ENCODE results near the gene SIK2.

SIK2 gene

GRCh38 chr11:111734954-111735261, 132.7 kb downstream of the SIK2 start:
- Histone ChIP-seq H3K36me3 (ENCODE audit: insufficient read depth, low read length) (no peaks in the 10 kb centered on the region), H3K9me3 (ENCODE audit: control insufficient read depth, insufficient read depth, low read length) (no peaks in the 10 kb centered on the region), H3K9ac (ENCODE audit: low read depth, low read length) (no peak overlapping the region), H3K4me1 (ENCODE audit: insufficient read depth, low read length) (peaks cover 29% of the 10 kb centered on the region; the same call in 1 of the 2 replicates)

- Histone ChIP-seq H3K36me3 (ENCODE audit: insufficient read depth, low read length) (no peaks in the 10 kb centered on the region), H3K4me1 (ENCODE audit: insufficient read depth, low read length) (peaks cover 29% of the 10 kb centered on the region; the same call in 1 of the 2 replicates), H3K9ac (ENCODE audit: low read depth, low read length) (no peak overlapping the region), H3K9me3 (ENCODE audit: control insufficient read depth, insufficient read depth, low read length) (no peaks in the 10 kb centered on the region)
These were observed 133.2 kb downstream of the SIK2 start for GRCh38 chr11:111735262-111736116.

GRCh38 chr11:111736181-111736590, 133.9 kb downstream of the SIK2 start:
- Histone ChIP-seq H3K4me1 (ENCODE audit: insufficient read depth, low read length) (peaks cover 29% of the 10 kb centered on the region; the same call in 1 of the 2 replicates), H3K36me3 (ENCODE audit: insufficient read depth, low read length) (peaks cover 5% of the 10 kb centered on the region; the same call in 1 of the 2 replicates), H3K9ac (ENCODE audit: low read depth, low read length) (no peak overlapping the region), H3K9me3 (ENCODE audit: control insufficient read depth, insufficient read depth, low read length) (no peaks in the 10 kb centered on the region)

DNA sequence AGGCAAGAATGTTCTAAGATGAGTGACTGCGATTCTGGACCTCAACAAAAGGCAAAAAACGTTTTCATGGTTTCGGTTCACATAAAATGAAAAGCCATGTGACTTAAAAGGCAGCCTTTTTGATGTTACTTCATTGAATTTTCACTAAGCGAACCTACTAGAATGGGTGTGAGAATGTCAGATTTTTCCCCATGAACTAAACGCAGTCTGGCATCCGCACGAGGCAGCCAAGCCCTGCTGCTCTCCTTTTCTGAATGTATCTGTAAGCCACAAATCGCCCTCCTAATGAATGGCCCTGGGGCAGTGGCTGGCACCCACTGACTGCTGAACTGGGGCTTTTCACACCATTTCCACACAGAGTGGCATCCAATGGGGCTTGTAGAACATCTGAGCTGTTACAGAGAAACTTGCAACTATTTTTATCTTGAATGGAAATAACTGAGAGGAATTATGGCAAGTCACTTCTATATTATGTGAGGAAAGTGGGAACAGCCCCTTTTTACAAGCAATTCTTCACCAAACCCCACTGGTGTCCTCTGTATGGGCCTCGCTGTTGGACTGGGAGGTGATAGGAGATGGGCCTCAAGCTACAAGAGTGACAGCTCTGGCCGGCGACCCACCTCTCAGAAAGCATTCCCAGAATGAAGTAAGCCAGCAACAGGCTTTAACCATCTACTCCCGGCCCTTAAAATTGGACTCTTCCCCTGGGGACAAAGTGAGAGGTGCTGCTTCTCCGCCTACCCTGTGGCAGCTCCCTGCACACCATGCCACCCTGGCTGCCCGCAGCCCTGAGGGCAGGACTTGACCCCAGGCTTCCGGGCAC, 134.6 kb downstream of the SIK2 start:
- peaks cover 12% of the 10 kb centered on the region for H3K36me3 ChIP-seq (ENCODE audit: insufficient read depth, low read length)
- H3K4me1 ChIP-seq (ENCODE audit: insufficient read depth, low read length): peaks cover 29% of the 10 kb centered on the region; the same call in 1 of the 2 replicates
- no peak overlapping the region for H3K9ac ChIP-seq (ENCODE audit: low read depth, low read length)
- no peaks in the 10 kb centered on the region for H3K9me3 ChIP-seq (ENCODE audit: control insufficient read depth, insufficient read depth, low read length)

- Histone ChIP-seq H3K36me3 (ENCODE audit: insufficient read depth, low read length) (peaks cover 13% of the 10 kb centered on the region), H3K4me1 (ENCODE audit: insufficient read depth, low read length) (peaks cover 29% of the 10 kb centered on the region; the same call in 1 of the 2 replicates), H3K9ac (ENCODE audit: low read depth, low read length) (no peak overlapping the region), H3K9me3 (ENCODE audit: control insufficient read depth, insufficient read depth, low read length) (no peaks in the 10 kb centered on the region)
These were observed 135.4 kb downstream of the SIK2 start for GRCh38 chr11:111737444-111738210.

DNA sequence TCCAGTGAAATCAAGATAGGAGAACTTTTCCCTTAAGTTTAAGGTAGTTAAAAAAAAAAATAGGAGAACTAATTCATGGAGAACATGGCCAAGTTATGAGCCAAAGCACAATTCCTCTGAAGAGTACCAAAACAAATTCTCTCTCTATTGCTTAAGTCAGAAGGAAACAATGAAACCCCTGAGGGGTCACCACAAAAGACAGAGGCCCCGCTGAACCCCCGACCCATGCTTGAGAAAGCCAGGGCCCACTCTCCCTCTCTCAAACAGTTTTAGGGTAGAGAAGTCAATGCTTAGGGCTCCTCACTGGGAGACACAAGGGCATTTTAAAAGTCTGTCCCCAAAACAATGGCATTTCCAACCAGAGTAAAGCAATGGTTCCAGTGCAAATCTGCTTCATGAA, 137.1 kb downstream of the SIK2 start:
- H3K9me3 ChIP-seq (ENCODE audit: control insufficient read depth, insufficient read depth, low read length): no peaks in the 10 kb centered on the region
- peaks cover 13% of the 10 kb centered on the region for H3K36me3 ChIP-seq (ENCODE audit: insufficient read depth, low read length)
- H3K4me1 ChIP-seq (ENCODE audit: insufficient read depth, low read length): peaks cover 18% of the 10 kb centered on the region; the same call in 1 of the 2 replicates
- H3K9ac ChIP-seq (ENCODE audit: low read depth, low read length): no peak overlapping the region

DNA sequence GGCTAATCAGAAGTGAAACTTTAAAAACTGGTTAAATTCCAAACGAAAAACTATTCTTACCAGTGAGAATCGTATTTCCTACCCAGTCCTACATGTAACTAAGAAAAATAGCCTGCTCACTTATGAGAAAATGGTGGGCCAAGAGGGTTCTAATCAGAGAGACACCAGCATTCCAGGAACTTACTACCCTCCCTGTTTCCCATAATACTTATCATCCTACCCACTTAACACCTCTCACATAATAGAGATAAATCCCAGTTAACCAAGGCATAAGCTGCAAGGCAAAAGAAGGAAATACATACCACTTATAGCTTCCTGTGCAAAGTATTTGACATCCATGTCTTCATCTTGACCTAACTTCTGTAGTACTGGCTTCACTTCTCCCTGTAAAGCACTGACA, 139.5 kb downstream of the SIK2 start:
- H3K9ac ChIP-seq (ENCODE audit: low read depth, low read length): no peak overlapping the region
- peaks cover 13% of the 10 kb centered on the region for H3K36me3 ChIP-seq (ENCODE audit: insufficient read depth, low read length)
- no peaks in the 10 kb centered on the region for H3K4me1 ChIP-seq (ENCODE audit: insufficient read depth, low read length)
- H3K9me3 ChIP-seq (ENCODE audit: control insufficient read depth, insufficient read depth, low read length): no peaks in the 10 kb centered on the region

- peaks cover 18% of the 10 kb centered on the region for H3K36me3 ChIP-seq (ENCODE audit: insufficient read depth, low read length)
- H3K9ac ChIP-seq (ENCODE audit: low read depth, low read length): no peak overlapping the region
- H3K9me3 ChIP-seq (ENCODE audit: control insufficient read depth, insufficient read depth, low read length): no peaks in the 10 kb centered on the region
- no peaks in the 10 kb centered on the region for H3K4me1 ChIP-seq (ENCODE audit: insufficient read depth, low read length)
These were observed 141.5 kb downstream of the SIK2 start for GRCh38 chr11:111743700-111744099.

DNA sequence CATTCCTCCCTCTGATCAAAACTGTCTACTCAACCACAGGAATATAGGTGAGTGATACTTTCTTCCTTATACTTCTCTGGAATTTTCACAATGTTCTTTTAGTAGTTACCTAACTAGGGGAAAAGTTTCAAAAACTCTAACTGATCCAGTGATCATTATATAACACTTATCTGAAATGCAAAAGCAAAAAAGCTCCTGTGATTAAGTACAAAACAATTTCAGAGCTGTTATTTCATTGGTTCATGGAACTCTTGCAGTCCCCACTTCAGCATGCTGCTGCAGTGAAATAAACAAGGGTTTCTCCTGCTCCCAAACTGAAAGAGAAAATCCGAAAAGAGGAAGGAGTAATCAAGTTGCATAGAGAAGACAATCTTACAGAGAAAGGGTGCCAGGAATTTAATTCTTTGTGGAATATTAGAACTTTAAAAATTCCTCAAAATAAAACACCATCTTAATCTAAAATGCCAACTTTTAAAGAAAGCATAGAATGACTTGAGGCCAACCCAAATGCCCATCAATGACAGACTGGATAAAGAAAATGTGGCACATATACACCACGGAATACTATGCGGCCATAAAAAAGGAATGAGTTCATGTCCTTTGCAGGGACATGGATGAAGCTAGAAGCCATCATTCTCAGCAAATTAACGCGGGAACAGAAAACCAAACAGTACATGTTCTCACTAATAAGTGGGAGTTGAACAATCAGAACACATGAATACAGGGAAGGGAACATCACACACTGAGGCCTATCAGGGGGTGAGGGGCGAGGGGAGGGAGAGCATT, 143.7 kb downstream of the SIK2 start:
- Histone ChIP-seq H3K9ac (ENCODE audit: low read depth, low read length) (no peak overlapping the region), H3K4me1 (ENCODE audit: insufficient read depth, low read length) (no peaks in the 10 kb centered on the region), H3K9me3 (ENCODE audit: control insufficient read depth, insufficient read depth, low read length) (no peaks in the 10 kb centered on the region), H3K36me3 (ENCODE audit: insufficient read depth, low read length) (peaks cover 16% of the 10 kb centered on the region)

GRCh38 chr11:111748035-111748804, 146.0 kb downstream of the SIK2 start:
- Histone ChIP-seq H3K4me1 (ENCODE audit: insufficient read depth, low read length) (no peaks in the 10 kb centered on the region), H3K36me3 (ENCODE audit: insufficient read depth, low read length) (peaks cover 9% of the 10 kb centered on the region), H3K9me3 (ENCODE audit: control insufficient read depth, insufficient read depth, low read length) (no peaks in the 10 kb centered on the region), H3K9ac (ENCODE audit: low read depth, low read length) (no peak overlapping the region)

- Histone ChIP-seq H3K4me1 (ENCODE audit: insufficient read depth, low read length) (no peaks in the 10 kb centered on the region), H3K9me3 (ENCODE audit: control insufficient read depth, insufficient read depth, low read length) (no peaks in the 10 kb centered on the region), H3K9ac (ENCODE audit: low read depth, low read length) (no peak overlapping the region), H3K36me3 (ENCODE audit: insufficient read depth, low read length) (peaks cover 17% of the 10 kb centered on the region)
These were observed 147.4 kb downstream of the SIK2 start for GRCh38 chr11:111749646-111750045.

GRCh38 chr11:111756097-111756496, 153.8 kb downstream of the SIK2 start:
- no peak overlapping the region for H3K9ac ChIP-seq (ENCODE audit: low read depth, low read length)
- no peaks in the 10 kb centered on the region for H3K4me1 ChIP-seq (ENCODE audit: insufficient read depth, low read length)
- peaks cover 20% of the 10 kb centered on the region for H3K36me3 ChIP-seq (ENCODE audit: insufficient read depth, low read length)
- H3K9me3 ChIP-seq (ENCODE audit: control insufficient read depth, insufficient read depth, low read length): no peaks in the 10 kb centered on the region

DNA sequence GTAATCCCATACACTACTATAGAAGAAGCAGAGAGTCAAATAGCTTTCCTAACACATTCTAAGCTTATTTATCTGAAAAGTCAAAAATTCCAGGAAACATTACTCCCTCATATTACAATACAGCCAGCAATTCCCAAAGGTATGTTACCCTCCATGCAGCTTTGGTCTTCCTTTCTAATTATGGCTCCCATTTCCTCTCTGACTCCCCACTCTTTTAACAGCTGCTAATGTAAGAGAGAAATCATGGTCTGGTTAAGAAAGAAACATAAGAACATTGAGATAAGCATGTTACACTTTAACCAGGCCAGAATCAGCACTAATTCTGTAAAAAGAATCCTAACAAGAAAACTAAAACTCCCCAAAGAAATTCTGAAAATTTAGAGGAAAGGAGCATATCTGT, 157.1 kb downstream of the SIK2 start:
- Histone ChIP-seq H3K36me3 (ENCODE audit: insufficient read depth, low read length) (peaks cover 25% of the 10 kb centered on the region), H3K9me3 (ENCODE audit: control insufficient read depth, insufficient read depth, low read length) (no peaks in the 10 kb centered on the region), H3K9ac (ENCODE audit: low read depth, low read length) (no peak overlapping the region), H3K4me1 (ENCODE audit: insufficient read depth, low read length) (peaks cover 6% of the 10 kb centered on the region; the same call in 1 of the 2 replicates)

All from ES-I3 (cell line).